GM12875 (cell line): ENCODE measurements around the gene XRCC4.

Source experiments
- H3K4me3 ChIP-seq: one replicate; pipeline ENCODE4 v1.5.1; 2011; ENCODE audit warnings: low read depth, low read length, control low read depth
- TF ChIP-seq, protein P1 (sequence below): IDR thresholded peaks from 2 replicates; pipeline ENCODE4 v1.5.1; 2011; ENCODE audit warnings: low read depth, mild to moderate bottlenecking, control low read depth, inconsistent platforms, low read length, moderate library complexity, borderline replicate concordance; ENCODE audit not compliant: insufficient read depth

XRCC4 gene

GRCh38 chr5:83076742-83077661, at the start of gene XRCC4, which contains the start of gene TMEM167A:
Gene XRCC4, plus strand, starts transcription at chr5:83077547. Its CDS starts 27,373 bp downstream, at chr5:83104920.
Gene TMEM167A, minus strand, starts transcription at chr5:83077394. Its CDS starts 71 bp downstream, at chr5:83077323.
- TF ChIP-seq, protein P1, sequence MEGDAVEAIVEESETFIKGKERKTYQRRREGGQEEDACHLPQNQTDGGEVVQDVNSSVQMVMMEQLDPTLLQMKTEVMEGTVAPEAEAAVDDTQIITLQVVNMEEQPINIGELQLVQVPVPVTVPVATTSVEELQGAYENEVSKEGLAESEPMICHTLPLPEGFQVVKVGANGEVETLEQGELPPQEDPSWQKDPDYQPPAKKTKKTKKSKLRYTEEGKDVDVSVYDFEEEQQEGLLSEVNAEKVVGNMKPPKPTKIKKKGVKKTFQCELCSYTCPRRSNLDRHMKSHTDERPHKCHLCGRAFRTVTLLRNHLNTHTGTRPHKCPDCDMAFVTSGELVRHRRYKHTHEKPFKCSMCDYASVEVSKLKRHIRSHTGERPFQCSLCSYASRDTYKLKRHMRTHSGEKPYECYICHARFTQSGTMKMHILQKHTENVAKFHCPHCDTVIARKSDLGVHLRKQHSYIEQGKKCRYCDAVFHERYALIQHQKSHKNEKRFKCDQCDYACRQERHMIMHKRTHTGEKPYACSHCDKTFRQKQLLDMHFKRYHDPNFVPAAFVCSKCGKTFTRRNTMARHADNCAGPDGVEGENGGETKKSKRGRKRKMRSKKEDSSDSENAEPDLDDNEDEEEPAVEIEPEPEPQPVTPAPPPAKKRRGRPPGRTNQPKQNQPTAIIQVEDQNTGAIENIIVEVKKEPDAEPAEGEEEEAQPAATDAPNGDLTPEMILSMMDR, result no peak
- peak within 1 kb of the TSS; percentile 86 for H3K4me3 ChIP-seq

DNA sequence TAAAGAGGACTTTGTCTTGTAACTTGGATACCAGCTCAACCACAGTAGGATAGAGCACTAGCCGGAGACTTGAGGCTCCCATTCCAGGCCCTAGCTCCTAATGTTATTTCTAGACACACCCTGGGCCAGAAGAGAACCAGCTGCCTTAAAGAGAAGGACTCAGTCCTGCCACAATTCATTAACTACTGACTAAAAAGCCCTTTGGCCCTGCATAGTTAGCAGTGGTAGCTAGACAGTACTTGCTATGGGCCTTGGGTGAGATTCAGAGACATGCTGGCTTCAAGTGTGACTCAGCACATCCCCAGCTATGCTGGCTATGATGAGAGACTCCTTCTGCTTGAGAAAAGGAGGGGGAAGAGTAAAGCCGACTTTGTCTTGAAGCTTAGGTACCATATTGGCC, 47.4 kb upstream of the XRCC4 start:
- no peak overlapping the region for H3K4me3 ChIP-seq
- TF ChIP-seq, protein P1, result no peak

DNA sequence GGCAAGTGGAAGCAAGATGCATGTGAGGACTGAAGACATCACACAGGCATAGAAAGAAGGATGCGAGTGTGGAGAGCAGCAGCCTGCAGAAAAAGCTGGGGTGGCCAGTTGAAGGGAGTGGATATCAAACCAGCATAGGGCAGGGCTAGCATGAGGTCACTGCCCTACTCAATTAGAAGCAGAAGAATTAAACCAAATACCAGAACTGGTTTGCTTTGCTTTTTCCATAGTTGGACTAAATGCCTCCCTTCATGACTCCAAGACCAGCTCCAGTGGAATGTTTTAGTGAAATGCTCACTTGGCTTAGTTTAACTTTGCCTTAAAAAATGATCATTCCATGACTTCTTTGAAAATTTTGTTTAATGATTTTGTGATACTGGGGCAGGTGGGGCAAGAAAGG, 46.0 kb upstream of the XRCC4 start:
- no peak overlapping the region for H3K4me3 ChIP-seq
- TF ChIP-seq, protein P1, result no peak

GRCh38 chr5:83034036-83034435, 43.3 kb upstream of the XRCC4 start:
- H3K4me3 ChIP-seq, result no peak overlapping the region
- TF ChIP-seq, protein P1, result no peak

- TF ChIP-seq, protein P1, result no peak
- H3K4me3 ChIP-seq, result no peak overlapping the region
Observed at GRCh38 chr5:83034528-83035207, 42.7 kb upstream of the XRCC4 start.

GRCh38 chr5:83035373-83036100, 41.8 kb upstream of the XRCC4 start:
- TF ChIP-seq, protein P1, result no peak
- H3K4me3 ChIP-seq, result no peak overlapping the region
